ENCODE measurements around the gene TNFAIP8L1. TPM values are rescaled to one million over a fixed set of nuclear protein-coding genes. Genes with fewer than 3 reads are reported as not detected.

TNFAIP8L1 gene
- polyA plus RNA-seq, 2 donors: 4.2 to 4.7 TPM

GRCh38 chr19:4694211-4694987 lies 55.1 kb downstream of the TNFAIP8L1 start:
- H3K27ac ChIP-seq (ENCODE audit: low read depth in 2 of 2, low read length in 1 of 2): peak overlapping the region; percentile 85 to 86
- H3K4me3 ChIP-seq (ENCODE audit: low read depth in 1 of 2, low read length in 2 of 2): no peak overlapping the region
- no peaks in the 10 kb centered on the region for H3K27me3 ChIP-seq (ENCODE audit: control insufficient read depth in 1 of 2, insufficient read depth in 2 of 2, low read length in 2 of 2)
- peaks cover 20 to 68% of the 10 kb centered on the region in 2 donors for H3K36me3 ChIP-seq (ENCODE audit: control insufficient read depth in 2 of 2, insufficient read depth in 2 of 2, low read length in 1 of 2)
- no peaks in the 10 kb centered on the region for H3K9me3 ChIP-seq (ENCODE audit: control insufficient read depth in 2 of 2, insufficient read depth in 1 of 2, low read depth in 1 of 2, low read length in 1 of 2)
- H3K4me1 ChIP-seq (ENCODE audit: control insufficient read depth in 2 of 2, insufficient read depth in 2 of 2, low read length in 1 of 2): peaks cover 0 to 19% of the 10 kb centered on the region in 2 donors
- 55 to 76% methylated on average over 22 of the region's 22 CpGs for WGBS, 2 donors

GRCh38 chr19:4695224-4695731 lies 56.0 kb downstream of the TNFAIP8L1 start:
- Histone ChIP-seq H3K27ac (ENCODE audit: low read depth in 2 of 2, low read length in 1 of 2) (peak overlapping the region; percentile 85 to 86), H3K4me1 (ENCODE audit: control insufficient read depth in 2 of 2, insufficient read depth in 2 of 2, low read length in 1 of 2) (peaks cover 0 to 19% of the 10 kb centered on the region in 2 donors), H3K4me3 (ENCODE audit: low read depth in 1 of 2, low read length in 2 of 2) (no peak overlapping the region), H3K9me3 (ENCODE audit: control insufficient read depth in 2 of 2, insufficient read depth in 1 of 2, low read depth in 1 of 2, low read length in 1 of 2) (no peaks in the 10 kb centered on the region), H3K27me3 (ENCODE audit: control insufficient read depth in 1 of 2, insufficient read depth in 2 of 2, low read length in 2 of 2) (no peaks in the 10 kb centered on the region), H3K36me3 (ENCODE audit: control insufficient read depth in 2 of 2, insufficient read depth in 2 of 2, low read length in 1 of 2) (peaks cover 27 to 68% of the 10 kb centered on the region in 2 donors)
- 86 to 87% methylated on average over 19 of the region's 19 CpGs for WGBS, 2 donors

GRCh38 chr19:4697304-4697703 lies 58.0 kb downstream of the TNFAIP8L1 start:
- H3K27me3 ChIP-seq (ENCODE audit: control insufficient read depth in 1 of 2, insufficient read depth in 2 of 2, low read length in 2 of 2): no peaks in the 10 kb centered on the region
- no peak overlapping the region for H3K4me3 ChIP-seq (ENCODE audit: low read depth in 1 of 2, low read length in 2 of 2)
- H3K4me1 ChIP-seq (ENCODE audit: control insufficient read depth in 2 of 2, insufficient read depth in 2 of 2, low read length in 1 of 2): peaks cover 0 to 22% of the 10 kb centered on the region in 2 donors
- 83% methylated on average over 14 of the region's 14 CpGs for WGBS, 2 donors
- H3K27ac ChIP-seq (ENCODE audit: low read depth in 2 of 2, low read length in 1 of 2): no peak overlapping the region
- peaks cover 31 to 73% of the 10 kb centered on the region in 2 donors for H3K36me3 ChIP-seq (ENCODE audit: control insufficient read depth in 2 of 2, insufficient read depth in 2 of 2, low read length in 1 of 2)
- H3K9me3 ChIP-seq (ENCODE audit: control insufficient read depth in 2 of 2, insufficient read depth in 1 of 2, low read depth in 1 of 2, low read length in 1 of 2): no peaks in the 10 kb centered on the region

GRCh38 chr19:4699826-4700692 lies 60.7 kb downstream of the TNFAIP8L1 start:
- WGBS, 2 donors: 88 to 90% methylated on average over 33 of the region's 33 CpGs
- H3K4me3 ChIP-seq (ENCODE audit: low read depth in 1 of 2, low read length in 2 of 2): no peak overlapping the region
- peaks cover 28 to 62% of the 10 kb centered on the region in 2 donors for H3K36me3 ChIP-seq (ENCODE audit: control insufficient read depth in 2 of 2, insufficient read depth in 2 of 2, low read length in 1 of 2)
- peaks cover 0 to 8% of the 10 kb centered on the region in 2 donors for H3K4me1 ChIP-seq (ENCODE audit: control insufficient read depth in 2 of 2, insufficient read depth in 2 of 2, low read length in 1 of 2)
- peaks cover 0 to 3% of the 10 kb centered on the region in 2 donors for H3K9me3 ChIP-seq (ENCODE audit: control insufficient read depth in 2 of 2, insufficient read depth in 1 of 2, low read depth in 1 of 2, low read length in 1 of 2)
- H3K27ac ChIP-seq (ENCODE audit: low read depth in 2 of 2, low read length in 1 of 2): no peak overlapping the region
- no peaks in the 10 kb centered on the region for H3K27me3 ChIP-seq (ENCODE audit: control insufficient read depth in 1 of 2, insufficient read depth in 2 of 2, low read length in 2 of 2)

- Histone ChIP-seq H3K36me3 (ENCODE audit: control insufficient read depth in 2 of 2, insufficient read depth in 2 of 2, low read length in 1 of 2) (peaks cover 28 to 59% of the 10 kb centered on the region in 2 donors), H3K4me3 (ENCODE audit: low read depth in 1 of 2, low read length in 2 of 2) (no peak overlapping the region), H3K9me3 (ENCODE audit: control insufficient read depth in 2 of 2, insufficient read depth in 1 of 2, low read depth in 1 of 2, low read length in 1 of 2) (peaks cover 0 to 3% of the 10 kb centered on the region in 2 donors), H3K27me3 (ENCODE audit: control insufficient read depth in 1 of 2, insufficient read depth in 2 of 2, low read length in 2 of 2) (no peaks in the 10 kb centered on the region), H3K4me1 (ENCODE audit: control insufficient read depth in 2 of 2, insufficient read depth in 2 of 2, low read length in 1 of 2) (peaks cover 0 to 5% of the 10 kb centered on the region in 2 donors), H3K27ac (ENCODE audit: low read depth in 2 of 2, low read length in 1 of 2) (no peak overlapping the region)
- 87% methylated on average over 11 of the region's 11 CpGs for WGBS, 2 donors
Observed at GRCh38 chr19:4700693-4700970, 61.3 kb downstream of the TNFAIP8L1 start.

GRCh38 chr19:4701557-4701956 lies 62.2 kb downstream of the TNFAIP8L1 start:
- H3K27ac ChIP-seq (ENCODE audit: low read depth in 2 of 2, low read length in 1 of 2): no peak overlapping the region
- H3K9me3 ChIP-seq (ENCODE audit: control insufficient read depth in 2 of 2, insufficient read depth in 1 of 2, low read depth in 1 of 2, low read length in 1 of 2): peaks cover 0 to 3% of the 10 kb centered on the region in 2 donors
- no peaks in the 10 kb centered on the region for H3K27me3 ChIP-seq (ENCODE audit: control insufficient read depth in 1 of 2, insufficient read depth in 2 of 2, low read length in 2 of 2)
- WGBS, 2 donors: 80 to 81% methylated on average over 8 of the region's 8 CpGs
- H3K36me3 ChIP-seq (ENCODE audit: control insufficient read depth in 2 of 2, insufficient read depth in 2 of 2, low read length in 1 of 2): peaks cover 28 to 60% of the 10 kb centered on the region in 2 donors
- no peak overlapping the region for H3K4me3 ChIP-seq (ENCODE audit: low read depth in 1 of 2, low read length in 2 of 2)
- H3K4me1 ChIP-seq (ENCODE audit: control insufficient read depth in 2 of 2, insufficient read depth in 2 of 2, low read length in 1 of 2): peaks cover 0 to 5% of the 10 kb centered on the region in 2 donors

GRCh38 chr19:4702764-4703163 lies 63.4 kb downstream of the TNFAIP8L1 start:
- 90 to 93% methylated on average over 11 of the region's 11 CpGs for WGBS, 2 donors
- Histone ChIP-seq H3K27ac (ENCODE audit: low read depth in 2 of 2, low read length in 1 of 2) (no peak overlapping the region), H3K9me3 (ENCODE audit: control insufficient read depth in 2 of 2, insufficient read depth in 1 of 2, low read depth in 1 of 2, low read length in 1 of 2) (peaks cover 0 to 3% of the 10 kb centered on the region in 2 donors), H3K27me3 (ENCODE audit: control insufficient read depth in 1 of 2, insufficient read depth in 2 of 2, low read length in 2 of 2) (no peaks in the 10 kb centered on the region), H3K36me3 (ENCODE audit: control insufficient read depth in 2 of 2, insufficient read depth in 2 of 2, low read length in 1 of 2) (peaks cover 26 to 58% of the 10 kb centered on the region in 2 donors), H3K4me3 (ENCODE audit: low read depth in 1 of 2, low read length in 2 of 2) (no peak overlapping the region), H3K4me1 (ENCODE audit: control insufficient read depth in 2 of 2, insufficient read depth in 2 of 2, low read length in 1 of 2) (peaks cover 0 to 2% of the 10 kb centered on the region in 2 donors)

- Histone ChIP-seq H3K27me3 (ENCODE audit: control insufficient read depth in 1 of 2, insufficient read depth in 2 of 2, low read length in 2 of 2) (no peaks in the 10 kb centered on the region), H3K27ac (ENCODE audit: low read depth in 2 of 2, low read length in 1 of 2) (no peak overlapping the region), H3K4me3 (ENCODE audit: low read depth in 1 of 2, low read length in 2 of 2) (no peak overlapping the region), H3K9me3 (ENCODE audit: control insufficient read depth in 2 of 2, insufficient read depth in 1 of 2, low read depth in 1 of 2, low read length in 1 of 2) (peaks cover 0 to 3% of the 10 kb centered on the region in 2 donors), H3K36me3 (ENCODE audit: control insufficient read depth in 2 of 2, insufficient read depth in 2 of 2, low read length in 1 of 2) (peaks cover 26 to 49% of the 10 kb centered on the region in 2 donors), H3K4me1 (ENCODE audit: control insufficient read depth in 2 of 2, insufficient read depth in 2 of 2, low read length in 1 of 2) (peaks cover 0 to 2% of the 10 kb centered on the region in 2 donors)
- 93 to 96% methylated on average over 28 of the region's 28 CpGs for WGBS, 2 donors
Observed at GRCh38 chr19:4703671-4704316, 64.5 kb downstream of the TNFAIP8L1 start.

GRCh38 chr19:4704317-4704673 lies 65.0 kb downstream of the TNFAIP8L1 start:
- 92 to 93% methylated on average over 9 of the region's 9 CpGs for WGBS, 2 donors
- H3K27ac ChIP-seq (ENCODE audit: low read depth in 2 of 2, low read length in 1 of 2): no peak overlapping the region
- no peak overlapping the region for H3K4me3 ChIP-seq (ENCODE audit: low read depth in 1 of 2, low read length in 2 of 2)
- peaks cover 0 to 2% of the 10 kb centered on the region in 2 donors for H3K4me1 ChIP-seq (ENCODE audit: control insufficient read depth in 2 of 2, insufficient read depth in 2 of 2, low read length in 1 of 2)
- peaks cover 0 to 3% of the 10 kb centered on the region in 2 donors for H3K9me3 ChIP-seq (ENCODE audit: control insufficient read depth in 2 of 2, insufficient read depth in 1 of 2, low read depth in 1 of 2, low read length in 1 of 2)
- peaks cover 24 to 49% of the 10 kb centered on the region in 2 donors for H3K36me3 ChIP-seq (ENCODE audit: control insufficient read depth in 2 of 2, insufficient read depth in 2 of 2, low read length in 1 of 2)
- H3K27me3 ChIP-seq (ENCODE audit: control insufficient read depth in 1 of 2, insufficient read depth in 2 of 2, low read length in 2 of 2): no peaks in the 10 kb centered on the region
